ENCODE data around the gene STRADB. TPM values are rescaled to one million over a fixed set of nuclear protein-coding genes. Genes with fewer than 3 reads are reported as not detected.

Gene STRADB
- total and polyA plus RNA-seq, 12 donors = 20.3 to 77.6 (median 54.6) TPM

DNA sequence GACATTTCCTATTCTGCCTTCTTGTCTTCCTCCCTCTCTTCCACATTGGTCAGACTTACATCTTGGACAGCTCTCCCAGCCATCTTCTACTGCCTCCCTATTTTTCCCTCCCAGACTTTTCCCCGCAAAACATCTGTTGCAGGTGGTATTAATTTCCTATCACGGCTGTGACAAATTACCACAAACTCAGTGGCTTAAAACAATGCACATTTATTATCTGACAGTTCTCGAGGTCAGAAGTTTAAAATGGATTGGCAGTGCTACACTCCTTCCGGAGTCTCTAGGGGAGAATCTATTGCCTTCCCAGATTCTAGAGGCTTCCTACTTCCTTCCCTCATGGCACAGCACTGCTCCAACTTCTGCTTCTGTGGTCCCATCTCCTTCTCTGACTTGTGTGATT lies 33.3 kb downstream of the STRADB start:
- Histone ChIP-seq H3K27ac (no peak overlapping the region), H3K9me3 (no peaks in the 10 kb centered on the region), H3K4me1 (no peaks in the 10 kb centered on the region), H3K4me3 (no peak overlapping the region), H3K36me3 (peaks cover 0 to 35% (median 9%) of the 10 kb centered on the region in 9 donors), H3K27me3 (no peaks in the 10 kb centered on the region)
- ATAC-seq (no peak), DNase-seq (no peak)
- TF ChIP-seq, protein P1, sequence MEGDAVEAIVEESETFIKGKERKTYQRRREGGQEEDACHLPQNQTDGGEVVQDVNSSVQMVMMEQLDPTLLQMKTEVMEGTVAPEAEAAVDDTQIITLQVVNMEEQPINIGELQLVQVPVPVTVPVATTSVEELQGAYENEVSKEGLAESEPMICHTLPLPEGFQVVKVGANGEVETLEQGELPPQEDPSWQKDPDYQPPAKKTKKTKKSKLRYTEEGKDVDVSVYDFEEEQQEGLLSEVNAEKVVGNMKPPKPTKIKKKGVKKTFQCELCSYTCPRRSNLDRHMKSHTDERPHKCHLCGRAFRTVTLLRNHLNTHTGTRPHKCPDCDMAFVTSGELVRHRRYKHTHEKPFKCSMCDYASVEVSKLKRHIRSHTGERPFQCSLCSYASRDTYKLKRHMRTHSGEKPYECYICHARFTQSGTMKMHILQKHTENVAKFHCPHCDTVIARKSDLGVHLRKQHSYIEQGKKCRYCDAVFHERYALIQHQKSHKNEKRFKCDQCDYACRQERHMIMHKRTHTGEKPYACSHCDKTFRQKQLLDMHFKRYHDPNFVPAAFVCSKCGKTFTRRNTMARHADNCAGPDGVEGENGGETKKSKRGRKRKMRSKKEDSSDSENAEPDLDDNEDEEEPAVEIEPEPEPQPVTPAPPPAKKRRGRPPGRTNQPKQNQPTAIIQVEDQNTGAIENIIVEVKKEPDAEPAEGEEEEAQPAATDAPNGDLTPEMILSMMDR (IDR thresholded peaks at IDR 0.05) = no peak
- WGBS, 2 donors = 39 to 59% methylated on average over 4 of the region's 4 CpGs
- intact Hi-C loops (cut with DNase I) = no loop called here

DNA sequence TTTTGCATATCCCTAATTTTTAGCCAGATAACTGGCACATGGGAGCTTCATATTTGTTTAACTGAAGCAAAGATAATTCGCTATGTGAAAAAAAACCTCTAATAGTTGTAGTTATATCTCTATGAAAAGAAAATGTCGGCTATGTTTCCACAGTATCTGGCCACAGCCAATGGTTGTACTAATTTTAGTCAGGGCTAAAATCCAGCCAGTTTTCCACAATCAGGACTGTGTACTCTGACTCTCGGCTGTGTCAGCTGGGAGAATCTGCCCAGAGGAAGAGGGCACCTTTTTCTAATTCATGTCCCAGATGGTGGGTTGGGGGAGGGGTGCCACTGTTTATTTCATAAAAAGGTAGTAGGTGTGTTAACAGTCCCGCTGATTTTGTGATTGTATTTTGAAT lies 38.8 kb downstream of the STRADB start:
- no peaks in the 10 kb centered on the region for H3K9me3 ChIP-seq
- no peak overlapping the region for H3K4me3 ChIP-seq
- H3K27me3 ChIP-seq = no peaks in the 10 kb centered on the region
- WGBS, 2 donors = 67 to 73% methylated on average over 4 of the region's 4 CpGs
- ATAC-seq (peak in 3 of 8 donors; percentile 44 to 62 (median 56)), DNase-seq (no peak)
- no peaks in the 10 kb centered on the region for H3K4me1 ChIP-seq
- no peak overlapping the region for H3K27ac ChIP-seq
- intact Hi-C loops (cut with DNase I) = no loop called here
- TF ChIP-seq, protein P1 (IDR thresholded peaks at IDR 0.05) = no peak
- no peaks in the 10 kb centered on the region for H3K36me3 ChIP-seq

DNA sequence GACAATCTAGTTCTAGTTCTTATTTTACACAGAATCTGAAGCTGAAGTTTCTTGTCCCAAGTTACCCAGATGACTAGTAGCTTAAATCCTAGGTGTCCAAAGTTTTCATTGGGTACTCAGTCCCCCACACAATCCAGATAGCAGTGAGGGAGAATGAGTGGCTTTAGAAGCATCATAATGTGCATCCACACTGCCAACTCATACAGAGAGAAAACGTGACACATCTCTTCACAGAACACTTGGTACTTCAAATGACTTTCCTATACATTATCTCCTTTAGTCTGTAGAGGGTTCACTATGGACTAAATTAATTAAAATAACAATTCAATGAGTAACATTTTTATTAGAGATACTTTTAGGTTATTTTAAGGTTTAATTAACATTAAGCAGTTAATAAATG lies 45.2 kb downstream of the STRADB start:
- intact Hi-C loops (cut with DNase I) = loop anchor here in 1 of 10 donors (5.0 kb wide), 1 partner anchor 1856 kb away; no protein-coding TSS in a partner anchor
- H3K27me3 ChIP-seq = no peaks in the 10 kb centered on the region
- no peak overlapping the region for H3K27ac ChIP-seq
- no peaks in the 10 kb centered on the region for H3K36me3 ChIP-seq
- ATAC-seq (no peak), DNase-seq (no peak)
- H3K4me1 ChIP-seq = no peaks in the 10 kb centered on the region
- TF ChIP-seq, protein P1 (IDR thresholded peaks at IDR 0.05) = no peak
- H3K4me3 ChIP-seq = no peak overlapping the region
- peaks cover 0 to 5% (median 0%) of the 10 kb centered on the region in 11 donors for H3K9me3 ChIP-seq
- WGBS, 2 donors = 68 to 77% methylated on average over 1 of the region's 1 CpG

DNA sequence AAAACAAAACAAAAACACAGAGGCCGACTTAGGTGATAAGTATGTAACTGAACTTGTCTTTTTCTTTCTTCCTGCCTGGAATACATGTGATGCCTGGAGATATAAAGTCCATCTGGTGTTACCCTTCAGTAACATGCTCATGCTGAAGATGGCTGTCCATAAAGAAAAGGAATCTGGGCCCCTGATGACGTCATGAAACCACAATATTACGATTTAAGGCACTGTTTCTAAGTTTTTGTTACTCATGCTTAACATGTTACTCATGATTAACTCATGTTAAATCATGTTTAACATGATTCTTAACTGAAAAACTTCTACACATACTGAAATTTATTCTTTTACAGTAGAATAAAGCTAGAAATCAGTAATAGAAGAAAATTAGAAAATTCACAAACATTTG lies 49.0 kb downstream of the STRADB start:
- no peak for ATAC-seq
- WGBS, 2 donors = 59 to 63% methylated on average over 3 of the region's 3 CpGs
- intact Hi-C loops (cut with DNase I) = no loop called here

More for the DNA sequence above, 49.0 kb downstream of the STRADB start:
- DNase-seq = no peak
- Histone ChIP-seq H3K36me3 (no peaks in the 10 kb centered on the region), H3K9me3 (peaks cover 0 to 29% (median 9%) of the 10 kb centered on the region in 11 donors), H3K4me1 (no peaks in the 10 kb centered on the region), H3K27ac (no peak overlapping the region), H3K27me3 (no peaks in the 10 kb centered on the region), H3K4me3 (no peak overlapping the region)
- TF ChIP-seq, protein P1 (IDR thresholded peaks at IDR 0.05) = no peak
